Gastrocnemius medialis (tissue), 4 donors: ENCODE data around the gene CACNA1D. TPM values are rescaled to one million over a fixed set of nuclear protein-coding genes. Genes with fewer than 3 reads are reported as not detected.

Source experiments
- ATAC-seq, 2 donors: fragments of 150-250 bp; one replicate each; pipeline ENCODE4 v1.9.1; 2016
- DNase-seq, 2 donors: peaks; one replicate each; pipeline ENCODE4 v3.0.0-alpha.2; 2019
- H3K27ac ChIP-seq, 4 donors: fragments of 200-600 bp; sonication (generic); 1 replicate in 1 of 4; 2 replicates in 3 of 4; pipeline ENCODE4 v1.5.1; 2016 to 2018; ENCODE audit warnings: mild to moderate bottlenecking in 2 of 4, moderate library complexity in 1 of 4
- H3K27me3 ChIP-seq, 3 donors: fragments of 200-600 bp; sonication (generic) in 2 of 3; 1 replicate in 1 of 3; 2 replicates in 2 of 3; pipeline versions ENCODE4 v1.5.1 to v1.6.0; 2016 to 2019; ENCODE audit warnings: mild to moderate bottlenecking in 1 of 3, moderate library complexity in 1 of 3
- H3K36me3 ChIP-seq, 2 donors: fragments of 200-600 bp; sonication (generic) in 1 of 2; one replicate each; pipeline ENCODE4 v1.5.1; 2017 to 2018
- H3K4me1 ChIP-seq, 2 donors: fragments of 200-600 bp; sonication (generic) in 1 of 2; one replicate each; pipeline ENCODE4 v1.5.1; 2016 to 2017; ENCODE audit warnings: mild to moderate bottlenecking in 2 of 2
- H3K4me3 ChIP-seq, 4 donors: fragments of 200-600 bp; sonication (generic) in 3 of 4; 1 replicate in 1 of 4; 2 replicates in 3 of 4; pipeline ENCODE4 v1.5.1; 2016 to 2019; ENCODE audit warnings: mild to moderate bottlenecking in 2 of 4
- H3K9me3 ChIP-seq, 3 donors: fragments of 200-600 bp; sonication (generic) in 2 of 3; 1 replicate in 1 of 3; 2 replicates in 2 of 3; pipeline ENCODE4 v1.5.1; 2016 to 2019
- POLR2A ChIP-seq, 2 donors: fragments of 450-650 bp; IDR thresholded peaks; one replicate each; pipeline ENCODE4 v1.6.1; 2017; ENCODE audit warnings: antibody characterized with exemption in 2 of 2, mild to moderate bottlenecking in 2 of 2, moderate library complexity in 2 of 2
- in situ Hi-C, 4 donors: fragments of 200-750 bp; cut with MboI; loops; one replicate each; pipeline versions ENCODE4 v1.15.0 to v1.8.0; 2017; ENCODE audit warnings: low sequenced_read_pairs in 4 of 4
- intact Hi-C: fragments of 100-400 bp; cut with DNase I; formaldehyde crosslinking; loops from one replicate; pipeline ENCODE4 v1.15.1; 2023; ENCODE audit warnings: low total_unique reads
- total RNA-seq, 4 donors: library from RNA; depleted of rRNA; stranded (reverse); fragments of >200 nt; gene quantifications; one replicate each; pipeline versions ENCODE4 v1.1.0 to v1.2.3, GENCODE V29; 2016
- TF ChIP-seq, protein P1 (sequence below), 5 experiments: fragments of 450-650 bp in 3 of 5; fragments of 200-600 bp in 2 of 5; sonication (generic) in 2 of 5; IDR thresholded peaks in 4 of 5; conservative IDR thresholded peaks in 1 of 5; 1 replicate in 4 of 5; 2 replicates in 1 of 5; pipeline ENCODE4 v1.5.1; 2016 to 2019; ENCODE audit warnings: antibody characterized with exemption in 5 of 5, mild to moderate bottlenecking in 3 of 5, moderate library complexity in 3 of 5

CACNA1D gene
- total RNA-seq, 4 donors from 2014 or later = 0.18 to 0.34 TPM; not detected in 2

- intact Hi-C loops (no loop called here), in situ Hi-C loops (no loop called here)
- ATAC-seq (no peak), DNase-seq (no peak)
- TF ChIP-seq POLR2A (IDR thresholded peaks at IDR 0.05) = no peak
- TF ChIP-seq, protein P1, sequence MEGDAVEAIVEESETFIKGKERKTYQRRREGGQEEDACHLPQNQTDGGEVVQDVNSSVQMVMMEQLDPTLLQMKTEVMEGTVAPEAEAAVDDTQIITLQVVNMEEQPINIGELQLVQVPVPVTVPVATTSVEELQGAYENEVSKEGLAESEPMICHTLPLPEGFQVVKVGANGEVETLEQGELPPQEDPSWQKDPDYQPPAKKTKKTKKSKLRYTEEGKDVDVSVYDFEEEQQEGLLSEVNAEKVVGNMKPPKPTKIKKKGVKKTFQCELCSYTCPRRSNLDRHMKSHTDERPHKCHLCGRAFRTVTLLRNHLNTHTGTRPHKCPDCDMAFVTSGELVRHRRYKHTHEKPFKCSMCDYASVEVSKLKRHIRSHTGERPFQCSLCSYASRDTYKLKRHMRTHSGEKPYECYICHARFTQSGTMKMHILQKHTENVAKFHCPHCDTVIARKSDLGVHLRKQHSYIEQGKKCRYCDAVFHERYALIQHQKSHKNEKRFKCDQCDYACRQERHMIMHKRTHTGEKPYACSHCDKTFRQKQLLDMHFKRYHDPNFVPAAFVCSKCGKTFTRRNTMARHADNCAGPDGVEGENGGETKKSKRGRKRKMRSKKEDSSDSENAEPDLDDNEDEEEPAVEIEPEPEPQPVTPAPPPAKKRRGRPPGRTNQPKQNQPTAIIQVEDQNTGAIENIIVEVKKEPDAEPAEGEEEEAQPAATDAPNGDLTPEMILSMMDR (IDR thresholded peaks at IDR 0.05 in 4 of 5, conservative IDR thresholded peaks at IDR 0.05 in 1 of 5) = no peak
- no peaks in the 10 kb centered on the region for H3K4me1 ChIP-seq
- no peak overlapping the region for H3K4me3 ChIP-seq
- H3K27ac ChIP-seq = no peak overlapping the region
- no peaks in the 10 kb centered on the region for H3K36me3 ChIP-seq
- H3K9me3 ChIP-seq = no peaks in the 10 kb centered on the region
- H3K27me3 ChIP-seq = no peaks in the 10 kb centered on the region
These were observed 339.3 kb downstream of the CACNA1D start for GRCh38 chr3:53833700-53834099.

GRCh38 chr3:53834429-53835095 is 340.2 kb downstream of the CACNA1D start:
- no peaks in the 10 kb centered on the region for H3K27me3 ChIP-seq
- in situ Hi-C loops = no loop called here
- H3K4me1 ChIP-seq = no peaks in the 10 kb centered on the region
- intact Hi-C loops = no loop called here
- no peaks in the 10 kb centered on the region for H3K9me3 ChIP-seq
- H3K4me3 ChIP-seq = no peak overlapping the region
- ATAC-seq = no peak
- DNase-seq = no peak
- no peaks in the 10 kb centered on the region for H3K36me3 ChIP-seq
- no peak overlapping the region for H3K27ac ChIP-seq
- no peak for TF ChIP-seq POLR2A (IDR thresholded peaks at IDR 0.05)
- TF ChIP-seq, protein P1 (IDR thresholded peaks at IDR 0.05 in 4 of 5, conservative IDR thresholded peaks at IDR 0.05 in 1 of 5) = no peak

DNA sequence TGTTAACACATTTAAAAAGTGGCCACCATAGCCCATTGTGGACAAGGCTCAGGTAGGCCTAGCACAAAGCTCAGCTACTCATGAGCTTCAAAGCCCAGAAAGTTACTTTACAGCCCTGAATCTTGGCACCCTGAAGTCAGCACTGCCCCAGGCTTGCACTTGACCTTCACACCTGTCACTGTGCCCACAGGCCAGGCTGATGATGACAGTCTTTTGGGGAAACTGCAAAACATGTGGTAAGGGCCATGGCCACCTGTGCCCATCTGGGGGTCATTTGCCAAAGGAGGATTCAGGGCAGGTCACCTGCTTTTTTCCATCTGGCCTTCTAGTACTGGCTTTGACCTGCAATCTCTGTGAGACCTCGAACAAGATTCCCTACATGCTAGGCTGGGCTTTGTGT is 340.8 kb downstream of the CACNA1D start:
- ATAC-seq = no peak
- H3K27ac ChIP-seq = no peak overlapping the region
- H3K4me1 ChIP-seq = no peaks in the 10 kb centered on the region
- H3K27me3 ChIP-seq = no peaks in the 10 kb centered on the region
- intact Hi-C loops = no loop called here
- DNase-seq = no peak
- in situ Hi-C loops = no loop called here
- no peaks in the 10 kb centered on the region for H3K36me3 ChIP-seq
- no peaks in the 10 kb centered on the region for H3K9me3 ChIP-seq
- no peak overlapping the region for H3K4me3 ChIP-seq
- TF ChIP-seq POLR2A (IDR thresholded peaks at IDR 0.05) = no peak
- TF ChIP-seq, protein P1 (IDR thresholded peaks at IDR 0.05 in 4 of 5, conservative IDR thresholded peaks at IDR 0.05 in 1 of 5) = no peak

DNA sequence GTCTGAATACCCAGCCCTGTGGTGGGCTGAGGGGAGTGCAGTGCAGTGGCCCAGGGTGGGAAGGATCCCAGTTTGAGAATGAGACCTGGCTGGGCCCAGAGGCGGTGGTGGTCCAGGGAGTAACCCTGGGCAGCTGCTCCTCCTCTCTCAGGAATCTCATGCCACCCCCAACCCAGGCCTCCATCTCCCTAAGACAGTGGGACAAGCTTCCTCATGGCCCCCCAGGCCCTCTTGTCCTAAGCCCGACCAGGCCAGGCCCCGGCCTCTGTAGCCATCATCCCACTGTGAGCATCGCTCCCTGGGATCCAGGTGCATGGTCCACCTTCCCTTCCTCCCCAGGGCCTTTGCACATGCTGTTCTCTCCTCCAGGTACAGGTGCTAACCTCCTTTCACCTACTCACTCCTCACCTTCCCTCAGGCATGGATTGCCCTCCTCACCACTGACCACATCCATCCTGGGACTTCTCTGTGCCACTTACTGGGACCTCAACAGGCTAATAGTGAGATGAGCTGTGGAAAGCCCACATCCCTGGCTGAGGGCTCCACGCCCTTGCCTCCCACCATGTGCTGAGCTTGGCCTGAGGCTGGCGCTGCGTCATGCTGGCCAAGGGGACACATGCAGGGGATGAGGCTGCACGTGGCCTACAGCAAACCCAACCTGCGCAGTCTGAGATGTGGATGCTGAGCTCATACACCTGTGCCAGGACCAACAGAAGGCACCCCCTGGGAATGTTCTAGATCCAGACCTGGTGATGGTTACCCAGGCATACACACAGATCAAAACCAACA is 341.9 kb downstream of the CACNA1D start:
- intact Hi-C loops (no loop called here), in situ Hi-C loops (no loop called here)
- H3K9me3 ChIP-seq = no peaks in the 10 kb centered on the region
- DNase-seq (no peak), ATAC-seq (no peak)
- H3K36me3 ChIP-seq = no peaks in the 10 kb centered on the region
- H3K4me1 ChIP-seq = no peaks in the 10 kb centered on the region
- no peak overlapping the region for H3K4me3 ChIP-seq
- no peak for TF ChIP-seq POLR2A (IDR thresholded peaks at IDR 0.05)
- TF ChIP-seq, protein P1 (IDR thresholded peaks at IDR 0.05 in 4 of 5, conservative IDR thresholded peaks at IDR 0.05 in 1 of 5) = no peak
- no peaks in the 10 kb centered on the region for H3K27me3 ChIP-seq
- H3K27ac ChIP-seq = no peak overlapping the region
